Activated CD4-positive, alpha-beta T cell treated with anti-CD3 and anti-CD28 coated beads, Interleukin-2, amount 10 ng/mL, durations not matched to agents 7 days and 5 days (primary cell): ENCODE measurements around the gene EVX2. TPM values are rescaled to one million over a fixed set of nuclear protein-coding genes. Genes with fewer than 3 reads are reported as not detected.

ENCODE experiments used
- CTCF ChIA-PET: fragments of 350-600 bp; sonication (Branson Sonifier 250); formaldehyde crosslinking; loops from one replicate; lab custom pipeline; 2021; ENCODE audit warnings: antibody characterized with exemption; lab: Charles Lee
- POLR2A ChIA-PET: fragments of 350-600 bp; sonication (Branson Sonifier 250); formaldehyde crosslinking; loops from one replicate; lab custom pipeline; 2021; ENCODE audit warnings: antibody characterized with exemption; lab: Charles Lee
- DNase-seq: peaks from one replicate; pipeline ENCODE4 v3.0.0-alpha.2; 2020
- H3K27ac Mint-ChIP-seq: one replicate; pipeline ENCODE4 v1.8.0; 2021; ENCODE audit warnings: mild to moderate bottlenecking, moderate library complexity, mixed read lengths
- H3K27me3 Mint-ChIP-seq: one replicate; pipeline ENCODE4 v1.8.0; 2021; ENCODE audit warnings: mixed read lengths
- H3K36me3 Mint-ChIP-seq: one replicate; pipeline ENCODE4 v1.8.0; 2021; ENCODE audit warnings: low read depth, mixed read lengths
- H3K4me1 Mint-ChIP-seq: one replicate; pipeline ENCODE4 v1.8.0; 2021; ENCODE audit warnings: mixed read lengths
- H3K4me3 Mint-ChIP-seq: one replicate; pipeline ENCODE4 v1.8.0; 2021; ENCODE audit warnings: mild to moderate bottlenecking, moderate library complexity, mixed read lengths
- H3K9me3 Mint-ChIP-seq: one replicate; pipeline ENCODE4 v1.8.0; 2021; ENCODE audit warnings: mixed read lengths
- total RNA-seq, 2 experiments: library from RNA; stranded (reverse); gene quantifications; one replicate each; pipeline ENCODE4 v1.2.3, GENCODE V29; 2021

Gene EVX2
- total RNA-seq, 2 experiments from 2014 or later, result not detected

GRCh38 chr2:176087330-176088047 is 3.7 kb upstream of the EVX2 start:
- peaks cover 4% of the 10 kb centered on the region for H3K4me1 Mint-ChIP-seq
- peaks cover 3% of the 10 kb centered on the region for H3K36me3 Mint-ChIP-seq
- H3K27ac Mint-ChIP-seq, result no peak overlapping the region
- POLR2A ChIA-PET, result no interaction called here
- no peak for DNase-seq
- H3K9me3 Mint-ChIP-seq, result no peaks in the 10 kb centered on the region
- peaks cover 95% of the 10 kb centered on the region for H3K27me3 Mint-ChIP-seq
- CTCF ChIA-PET, result interaction anchor here (1.6 kb wide), 1 partner anchor 10 kb away, joined by 6 read pairs; no protein-coding TSS in a partner anchor
- no peak overlapping the region for H3K4me3 Mint-ChIP-seq

GRCh38 chr2:176085861-176086771 is 2.4 kb upstream of the EVX2 start:
- Mint-ChIP-seq H3K9me3 (no peaks in the 10 kb centered on the region), H3K27me3 (peaks cover 95% of the 10 kb centered on the region), H3K36me3 (peaks cover 3% of the 10 kb centered on the region), H3K4me3 (no peak overlapping the region), H3K27ac (peak overlapping the region; percentile 48), H3K4me1 (peaks cover 6% of the 10 kb centered on the region)
- ChIA-PET POLR2A (no interaction called here), CTCF (interaction anchor here (1.2 to 1.6 kb wide), 3 partner anchors 11 to 47 kb away, joined by 3 to 7 read pairs (median 5); partner anchors contain the start of gene HOXD10)
- DNase-seq, result no peak

- Mint-ChIP-seq H3K36me3 (peaks cover 3% of the 10 kb centered on the region), H3K4me3 (peak overlapping the region; percentile 47), H3K27ac (peak overlapping the region; percentile 50), H3K27me3 (peaks cover 94% of the 10 kb centered on the region), H3K4me1 (peaks cover 7% of the 10 kb centered on the region), H3K9me3 (no peaks in the 10 kb centered on the region)
- ChIA-PET POLR2A (no interaction called here), CTCF (interaction anchor here (1.2 to 1.6 kb wide), 3 partner anchors 12 to 48 kb away, joined by 3 to 7 read pairs (median 5); partner anchors contain the start of gene HOXD10)
- no peak for DNase-seq
Observed at GRCh38 chr2:176085120-176085788, 1.5 kb upstream of the EVX2 start.

GRCh38 chr2:176084611-176085119 is 903 bp upstream of the EVX2 start:
- peak overlapping the region; percentile 47 for H3K4me3 Mint-ChIP-seq
- POLR2A ChIA-PET, result no interaction called here

GRCh38 chr2:176082824-176083751 is 674 bp downstream of the EVX2 start:
- DNase-seq, result no peak
- ChIA-PET CTCF (interaction anchor here (0.8 to 1.9 kb wide), 4 partner anchors 11 to 49 kb away, joined by 3 to 6 read pairs (median 3); no protein-coding TSS in a partner anchor), POLR2A (no interaction called here)
- peak overlapping the region; percentile 78 for H3K27ac Mint-ChIP-seq
- H3K9me3 Mint-ChIP-seq, result peaks cover 5% of the 10 kb centered on the region
- peaks cover 10% of the 10 kb centered on the region for H3K4me1 Mint-ChIP-seq
- H3K4me3 Mint-ChIP-seq, result peak overlapping the region; percentile 58
- peaks cover 89% of the 10 kb centered on the region for H3K27me3 Mint-ChIP-seq
- peaks cover 6% of the 10 kb centered on the region for H3K36me3 Mint-ChIP-seq

More at GRCh38 chr2:176084611-176085119, 903 bp upstream of the EVX2 start:
- CTCF ChIA-PET, result interaction anchor here (1.5 to 1.6 kb wide), 2 partner anchors 12 to 48 kb away, joined by 5 to 7 read pairs; no protein-coding TSS in a partner anchor
- DNase-seq, result no peak
- H3K4me1 Mint-ChIP-seq, result peaks cover 7% of the 10 kb centered on the region
- peak overlapping the region; percentile 78 for H3K27ac Mint-ChIP-seq
- H3K36me3 Mint-ChIP-seq, result peaks cover 3% of the 10 kb centered on the region
- peaks cover 90% of the 10 kb centered on the region for H3K27me3 Mint-ChIP-seq
- H3K9me3 Mint-ChIP-seq, result no peaks in the 10 kb centered on the region

GRCh38 chr2:176082525-176082823 is 1.3 kb downstream of the EVX2 start:
- peak overlapping the region; percentile 40 for H3K4me3 Mint-ChIP-seq
- peaks cover 6% of the 10 kb centered on the region for H3K36me3 Mint-ChIP-seq
- H3K9me3 Mint-ChIP-seq, result peaks cover 5% of the 10 kb centered on the region
- H3K27ac Mint-ChIP-seq, result peak overlapping the region; percentile 62
- ChIA-PET CTCF (interaction anchor here (0.8 to 1.9 kb wide), 5 partner anchors 10 to 49 kb away, joined by 3 to 6 read pairs (median 3); no protein-coding TSS in a partner anchor), POLR2A (no interaction called here)
- no peak for DNase-seq
- peaks cover 10% of the 10 kb centered on the region for H3K4me1 Mint-ChIP-seq
- H3K27me3 Mint-ChIP-seq, result peaks cover 83% of the 10 kb centered on the region

- Mint-ChIP-seq H3K36me3 (peaks cover 6% of the 10 kb centered on the region), H3K4me3 (peak overlapping the region; percentile 10), H3K27me3 (peaks cover 82% of the 10 kb centered on the region), H3K27ac (peak overlapping the region; percentile 73), H3K4me1 (peaks cover 10% of the 10 kb centered on the region), H3K9me3 (peaks cover 5% of the 10 kb centered on the region)
- no peak for DNase-seq
- ChIA-PET POLR2A (no interaction called here), CTCF (interaction anchor here (0.8 to 2.2 kb wide), 5 partner anchors 13 to 50 kb away, joined by 3 to 6 read pairs (median 3); no protein-coding TSS in a partner anchor)
Observed at GRCh38 chr2:176081837-176082524, 1.8 kb downstream of the EVX2 start.

- H3K27ac Mint-ChIP-seq, result peak overlapping the region; percentile 73
- H3K36me3 Mint-ChIP-seq, result peaks cover 3% of the 10 kb centered on the region
- CTCF ChIA-PET, result interaction anchor here (1.2 to 2.2 kb wide), 5 partner anchors 16 to 81 kb away, joined by 3 to 6 read pairs (median 6); no protein-coding TSS in a partner anchor
- DNase-seq, result no peak
- H3K9me3 Mint-ChIP-seq, result peaks cover 5% of the 10 kb centered on the region
- H3K4me3 Mint-ChIP-seq, result peak overlapping the region; percentile 30
- H3K4me1 Mint-ChIP-seq, result peaks cover 10% of the 10 kb centered on the region
- POLR2A ChIA-PET, result no interaction called here
- peaks cover 80% of the 10 kb centered on the region for H3K27me3 Mint-ChIP-seq
Observed at GRCh38 chr2:176081376-176081836, 2.4 kb downstream of the EVX2 start.

- H3K27me3 Mint-ChIP-seq, result peaks cover 82% of the 10 kb centered on the region
- H3K36me3 Mint-ChIP-seq, result peaks cover 3% of the 10 kb centered on the region
- H3K27ac Mint-ChIP-seq, result peak overlapping the region; percentile 73
- H3K4me3 Mint-ChIP-seq, result peak overlapping the region; percentile 30
- peaks cover 5% of the 10 kb centered on the region for H3K9me3 Mint-ChIP-seq
- no peak for DNase-seq
- POLR2A ChIA-PET, result no interaction called here
- H3K4me1 Mint-ChIP-seq, result peaks cover 10% of the 10 kb centered on the region
- CTCF ChIA-PET, result interaction anchor here (1.0 to 2.2 kb wide), 4 partner anchors 16 to 81 kb away, joined by 4 to 6 read pairs (median 5); no protein-coding TSS in a partner anchor
Observed at GRCh38 chr2:176080540-176081375, 3.0 kb downstream of the EVX2 start.
